MM.1S (cell line): ENCODE results near the gene MACROD2.
"Not testable (repeated sequence)": the region's sequence is repeated elsewhere in the genome, so short reads cannot be mapped to it uniquely, and the experiment has no call there.

Experiments used
- DNase-seq: peaks from one replicate; pipeline ENCODE4 v3.0.0-alpha.2; 2015
- H2AFZ ChIP-seq: fragments of 300-600 bp; sonication (generic); 2 replicates; pipeline ENCODE4 v1.6.0; 2016; ENCODE audit warnings: antibody characterized with exemption, low read length
- H3F3A ChIP-seq: fragments of 300-600 bp; sonication (generic); 2 replicates; pipeline ENCODE4 v1.6.1; 2016; ENCODE audit warnings: mild to moderate bottlenecking, antibody characterized with exemption, low read length, moderate library complexity, mixed read lengths; ENCODE audit not compliant: insufficient read depth
- H3K27ac ChIP-seq: fragments of 300-600 bp; sonication (generic); 2 replicates; pipeline ENCODE4 v1.5.1; 2016; ENCODE audit warnings: mild to moderate bottlenecking, low read length
- H3K27me3 ChIP-seq: fragments of 300-600 bp; sonication (generic); replicated peaks from 2 replicates; pipeline ENCODE4 v1.6.0; 2016; ENCODE audit warnings: low read length; ENCODE audit not compliant: insufficient read depth
- H3K36me3 ChIP-seq: fragments of 300-600 bp; sonication (generic); replicated peaks from 2 replicates; pipeline ENCODE4 v1.6.1; 2016; ENCODE audit warnings: mild to moderate bottlenecking, low read length, mixed read lengths; ENCODE audit not compliant: insufficient read depth
- H3K4me1 ChIP-seq: fragments of 300-600 bp; sonication (generic); 2 replicates; pipeline ENCODE4 v1.6.1; 2016; ENCODE audit warnings: low read length, mixed read lengths
- H3K4me2 ChIP-seq: fragments of 300-600 bp; sonication (generic); 2 replicates; pipeline ENCODE4 v1.6.0; 2016; ENCODE audit warnings: low read depth, low read length
- H3K4me3 ChIP-seq: fragments of 300-600 bp; sonication (generic); 2 replicates; pipeline ENCODE4 v1.5.1; 2016; ENCODE audit warnings: low read length, mixed read lengths
- H3K79me2 ChIP-seq: fragments of 300-600 bp; sonication (generic); 2 replicates; pipeline ENCODE4 v1.6.1; 2016; ENCODE audit warnings: mixed run types, low read length, mixed read lengths
- H3K9ac ChIP-seq: fragments of 300-600 bp; sonication (generic); 2 replicates; pipeline ENCODE4 v1.6.1; 2016; ENCODE audit warnings: low read length, mixed read lengths
- H3K9me2 ChIP-seq: fragments of 300-600 bp; sonication (generic); replicated peaks from 2 replicates; pipeline ENCODE4 v1.6.1; 2016; ENCODE audit warnings: mild to moderate bottlenecking, low read length, mixed read lengths; ENCODE audit not compliant: insufficient read depth
- H3K9me3 ChIP-seq: fragments of 300-600 bp; sonication (generic); replicated peaks from 2 replicates; pipeline ENCODE4 v1.6.1; 2016; ENCODE audit warnings: mild to moderate bottlenecking, low read length, mixed read lengths; ENCODE audit not compliant: insufficient read depth
- H4K20me1 ChIP-seq: fragments of 300-600 bp; sonication (generic); 2 replicates; pipeline ENCODE4 v1.6.1; 2016; ENCODE audit warnings: mild to moderate bottlenecking, low read length, moderate library complexity, mixed read lengths; ENCODE audit not compliant: insufficient read depth
- EZH2 ChIP-seq: fragments of 300-600 bp; sonication (generic); optimal IDR thresholded peaks from 2 replicates; pipeline ENCODE3; 2017; ENCODE audit warnings: low read depth, mild to moderate bottlenecking, antibody characterized with exemption, low read length, mixed read lengths
- EZH2phosphoT487 ChIP-seq: fragments of 300-600 bp; sonication (generic); IDR thresholded peaks from 2 replicates; pipeline ENCODE4 v1.6.1; 2018; ENCODE audit warnings: antibody characterized with exemption, low read length
- TF ChIP-seq, protein P1 (sequence below): fragments of 300-600 bp; sonication (generic); IDR thresholded peaks from 2 replicates; pipeline ENCODE4 v1.5.1; 2016; ENCODE audit warnings: antibody characterized with exemption, low read length, mixed read lengths

The MACROD2 gene

DNA sequence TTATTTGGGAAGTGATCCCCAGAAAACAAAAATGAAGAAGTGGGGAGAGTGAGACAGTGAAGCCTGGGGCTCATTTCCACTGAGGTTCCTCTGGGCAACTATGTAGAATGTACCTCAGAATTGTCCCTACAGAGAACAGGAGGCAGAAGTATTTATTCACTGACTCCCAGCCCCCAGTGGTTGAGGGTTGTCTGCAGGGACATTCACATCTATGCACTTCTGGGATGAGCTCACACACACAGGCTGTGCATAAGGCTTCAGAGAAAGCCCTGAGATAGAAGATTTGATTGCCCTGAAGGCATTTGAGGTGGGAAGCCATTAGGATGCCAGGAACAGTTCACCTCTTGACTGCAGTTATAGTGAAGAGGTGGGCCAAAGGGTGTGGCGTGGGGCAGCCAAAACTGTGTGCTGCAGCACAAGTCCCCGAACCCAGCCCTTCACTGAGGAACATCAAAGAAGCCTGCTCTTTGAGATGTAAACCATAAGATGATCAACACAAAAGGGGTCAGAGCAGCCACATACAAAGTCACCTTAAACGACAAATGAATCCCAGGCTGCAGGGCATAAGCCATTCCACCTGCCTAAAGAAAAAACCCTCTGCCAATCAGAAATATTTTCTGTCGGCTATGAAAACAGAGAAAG lies 1195.9 kb downstream of the MACROD2 start:
- Histone ChIP-seq H4K20me1 (no peaks in the 10 kb centered on the region), H2AFZ (no peak overlapping the region), H3K4me3 (no peak overlapping the region), H3K9ac (no peak overlapping the region), H3K27ac (no peak overlapping the region), H3K27me3 (no peaks in the 10 kb centered on the region), H3K4me1 (no peaks in the 10 kb centered on the region), H3K9me2 (no peaks in the 10 kb centered on the region), H3F3A (no peaks in the 10 kb centered on the region), H3K9me3 (no peaks in the 10 kb centered on the region), H3K79me2 (no peaks in the 10 kb centered on the region), H3K4me2 (no peak overlapping the region), H3K36me3 (no peaks in the 10 kb centered on the region)
- TF ChIP-seq, protein P1, sequence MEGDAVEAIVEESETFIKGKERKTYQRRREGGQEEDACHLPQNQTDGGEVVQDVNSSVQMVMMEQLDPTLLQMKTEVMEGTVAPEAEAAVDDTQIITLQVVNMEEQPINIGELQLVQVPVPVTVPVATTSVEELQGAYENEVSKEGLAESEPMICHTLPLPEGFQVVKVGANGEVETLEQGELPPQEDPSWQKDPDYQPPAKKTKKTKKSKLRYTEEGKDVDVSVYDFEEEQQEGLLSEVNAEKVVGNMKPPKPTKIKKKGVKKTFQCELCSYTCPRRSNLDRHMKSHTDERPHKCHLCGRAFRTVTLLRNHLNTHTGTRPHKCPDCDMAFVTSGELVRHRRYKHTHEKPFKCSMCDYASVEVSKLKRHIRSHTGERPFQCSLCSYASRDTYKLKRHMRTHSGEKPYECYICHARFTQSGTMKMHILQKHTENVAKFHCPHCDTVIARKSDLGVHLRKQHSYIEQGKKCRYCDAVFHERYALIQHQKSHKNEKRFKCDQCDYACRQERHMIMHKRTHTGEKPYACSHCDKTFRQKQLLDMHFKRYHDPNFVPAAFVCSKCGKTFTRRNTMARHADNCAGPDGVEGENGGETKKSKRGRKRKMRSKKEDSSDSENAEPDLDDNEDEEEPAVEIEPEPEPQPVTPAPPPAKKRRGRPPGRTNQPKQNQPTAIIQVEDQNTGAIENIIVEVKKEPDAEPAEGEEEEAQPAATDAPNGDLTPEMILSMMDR, result no peak
- TF ChIP-seq EZH2phosphoT487, result no peak
- TF ChIP-seq EZH2, result no peak
- DNase-seq, result no peak

DNA sequence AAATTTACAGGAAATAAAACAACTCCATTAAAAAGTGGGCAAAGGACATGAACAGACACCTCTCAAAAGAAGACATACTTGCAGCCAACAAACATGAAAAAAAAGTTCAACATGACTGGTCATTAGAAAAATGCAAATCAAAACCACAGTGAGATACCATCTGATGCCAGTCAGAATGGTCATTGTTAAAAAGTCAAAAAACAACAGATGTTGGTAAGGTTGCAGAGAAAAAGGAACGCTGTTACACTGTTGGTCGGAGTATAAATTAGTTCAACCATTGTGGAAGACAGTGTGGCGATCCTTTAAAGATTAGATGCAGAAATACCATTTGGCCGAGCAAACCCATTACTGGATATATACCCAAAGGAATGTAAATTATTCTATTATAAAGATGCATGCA lies 1200.1 kb downstream of the MACROD2 start:
- Histone ChIP-seq H3K4me1 (no peaks in the 10 kb centered on the region), H4K20me1 (no peaks in the 10 kb centered on the region), H3K36me3 (no peaks in the 10 kb centered on the region)

DNA sequence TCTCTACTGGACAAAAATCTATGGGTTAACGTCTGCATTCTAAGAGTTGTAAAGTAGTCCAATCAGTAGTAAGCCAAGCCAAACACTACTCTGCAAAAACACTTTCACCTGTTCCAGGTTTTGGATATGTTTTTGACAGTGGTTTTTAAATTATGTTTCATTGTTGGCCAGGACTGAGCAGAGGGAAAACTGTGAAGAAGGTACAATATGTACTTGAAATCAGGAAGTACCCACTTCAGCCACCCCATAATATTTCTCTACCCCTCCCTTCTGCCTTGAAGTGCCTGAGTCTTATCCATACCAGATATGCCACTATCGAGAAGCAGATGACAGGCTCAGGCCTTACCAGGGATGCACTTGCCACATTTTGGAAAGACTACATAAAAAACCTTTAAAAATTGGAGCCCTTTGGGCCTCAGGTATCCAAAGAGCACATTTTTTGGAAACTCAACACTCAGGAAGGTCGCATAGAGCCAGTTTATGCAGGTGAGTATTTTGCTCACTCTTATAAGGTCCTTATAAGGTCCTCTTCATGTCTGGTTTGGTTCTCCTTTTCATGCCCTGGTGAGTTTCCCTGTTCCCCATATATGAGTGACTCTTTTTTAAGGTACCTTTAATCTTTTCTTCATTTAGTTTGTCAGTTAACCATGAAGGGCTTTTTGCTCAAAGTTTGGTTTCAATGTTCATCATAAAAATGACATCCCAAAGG lies 1201.4 kb downstream of the MACROD2 start:
- no peaks in the 10 kb centered on the region for H3K79me2 ChIP-seq
- H3K9me2 ChIP-seq, result no peaks in the 10 kb centered on the region
- DNase-seq, result no peak
- no peaks in the 10 kb centered on the region for H3K27me3 ChIP-seq
- H3K27ac ChIP-seq, result no peak overlapping the region
- H3K9me3 ChIP-seq, result no peaks in the 10 kb centered on the region
- no peaks in the 10 kb centered on the region for H3K36me3 ChIP-seq
- H3F3A ChIP-seq, result no peaks in the 10 kb centered on the region
- no peak overlapping the region for H3K9ac ChIP-seq
- H3K4me2 ChIP-seq, result no peak overlapping the region
- no peak overlapping the region for H2AFZ ChIP-seq
- TF ChIP-seq EZH2, result no peak
- no peak for TF ChIP-seq EZH2phosphoT487
- TF ChIP-seq, protein P1, result no peak
- H4K20me1 ChIP-seq, result no peaks in the 10 kb centered on the region
- no peaks in the 10 kb centered on the region for H3K4me1 ChIP-seq
- no peak overlapping the region for H3K4me3 ChIP-seq

More for the DNA sequence above, 1200.1 kb downstream of the MACROD2 start:
- TF ChIP-seq EZH2phosphoT487 (no peak), EZH2 (no peak)
- TF ChIP-seq, protein P1, result no peak
- Histone ChIP-seq H3K4me2 (no peak overlapping the region), H3K79me2 (no peaks in the 10 kb centered on the region), H3K9ac (no peak overlapping the region), H3K9me2 (no peaks in the 10 kb centered on the region), H3K27ac (no peak overlapping the region), H3K4me3 (no peak overlapping the region), H2AFZ (no peak overlapping the region), H3K27me3 (no peaks in the 10 kb centered on the region), H3F3A (no peaks in the 10 kb centered on the region), H3K9me3 (no peaks in the 10 kb centered on the region)
- no peak for DNase-seq

DNA sequence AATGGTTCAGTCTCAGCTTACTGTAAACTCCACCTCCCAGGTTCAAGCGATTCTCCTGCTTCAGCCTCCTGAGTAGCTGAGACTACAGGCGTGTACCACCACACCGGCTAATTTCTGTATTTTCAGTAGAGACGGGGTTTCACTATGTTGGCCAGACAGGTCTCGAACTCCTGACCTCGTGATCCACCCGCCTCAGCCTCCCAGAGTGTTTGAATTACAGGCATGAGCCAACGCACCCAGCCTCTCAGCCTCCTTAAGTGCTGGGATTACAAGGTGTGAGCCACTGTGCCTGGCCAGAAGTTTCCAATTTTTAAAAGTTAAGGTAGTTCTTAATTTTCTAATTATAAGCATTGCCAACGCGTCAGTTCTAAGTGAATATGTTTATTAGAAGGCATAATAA lies 1202.7 kb downstream of the MACROD2 start:
- not testable (repeated sequence) for H3K27ac ChIP-seq, H3K4me3 ChIP-seq, H2AFZ ChIP-seq, H3K9me2 ChIP-seq, H3K4me1 ChIP-seq, H3K4me2 ChIP-seq, H4K20me1 ChIP-seq, H3F3A ChIP-seq, H3K9me3 ChIP-seq, H3K27me3 ChIP-seq, H3K79me2 ChIP-seq, H3K9ac ChIP-seq, H3K36me3 ChIP-seq, DNase-seq
